ENCODE data around the gene TRDN.

TRDN gene

GRCh38 chr6:123169774-123170095 is 467.0 kb downstream of the TRDN start:
- no peak for ATAC-seq (ENCODE audit: insufficient read depth, low read depth)
- Histone ChIP-seq H3K36me3 (ENCODE audit: insufficient read depth, low read length) (no peaks in the 10 kb centered on the region), H3K27me3 (ENCODE audit: insufficient read depth, low read length, poor library complexity) (no peaks in the 10 kb centered on the region), H3K79me2 (ENCODE audit: insufficient read depth, low read length) (no peaks in the 10 kb centered on the region), H4K20me1 (ENCODE audit: insufficient read depth, low read length) (no peaks in the 10 kb centered on the region), H3K9ac (ENCODE audit: low read depth, low read length) (no peak overlapping the region), H2AFZ (ENCODE audit: low read depth, low read length) (no peak overlapping the region), H3K9me3 (ENCODE audit: insufficient read depth, low read length, severe bottlenecking) (no peaks in the 10 kb centered on the region), H3K4me3 (ENCODE audit: low read depth in 1 of 2, low read length in 2 of 2) (no peak overlapping the region), H3K4me1 (ENCODE audit: insufficient read depth, low read length) (no peaks in the 10 kb centered on the region), H3K4me2 (ENCODE audit: insufficient read depth, low read length) (no peak overlapping the region), H3K27ac (ENCODE audit: low read length) (no peak overlapping the region)
- TF ChIP-seq EZH2 (IDR thresholded peaks at IDR 0.05; ENCODE audit: borderline replicate concordance, low read depth, low read length, severe bottlenecking), result no peak
- TF ChIP-seq CTCF (IDR thresholded peaks at IDR 0.05; ENCODE audit: borderline replicate concordance, extremely low read depth, low read length, poor library complexity, severe bottlenecking), result no peak
- DNase-seq, result no peak

GRCh38 chr6:123168892-123169773 is 467.6 kb downstream of the TRDN start:
- TF ChIP-seq CTCF (IDR thresholded peaks at IDR 0.05; ENCODE audit: borderline replicate concordance, extremely low read depth, low read length, poor library complexity, severe bottlenecking), result no peak
- no peak for TF ChIP-seq EZH2 (IDR thresholded peaks at IDR 0.05; ENCODE audit: borderline replicate concordance, low read depth, low read length, severe bottlenecking)
- no peaks in the 10 kb centered on the region for H3K36me3 ChIP-seq (ENCODE audit: insufficient read depth, low read length)
- H3K4me1 ChIP-seq (ENCODE audit: insufficient read depth, low read length), result no peaks in the 10 kb centered on the region
- H3K4me2 ChIP-seq (ENCODE audit: insufficient read depth, low read length), result no peak overlapping the region
- H3K27me3 ChIP-seq (ENCODE audit: insufficient read depth, low read length, poor library complexity), result no peaks in the 10 kb centered on the region
- ATAC-seq (ENCODE audit: insufficient read depth, low read depth) (no peak), DNase-seq (no peak)
- H3K27ac ChIP-seq (ENCODE audit: low read length), result no peak overlapping the region
- no peak overlapping the region for H2AFZ ChIP-seq (ENCODE audit: low read depth, low read length)
- H3K9ac ChIP-seq (ENCODE audit: low read depth, low read length), result no peak overlapping the region
- H4K20me1 ChIP-seq (ENCODE audit: insufficient read depth, low read length), result no peaks in the 10 kb centered on the region
- no peak overlapping the region for H3K4me3 ChIP-seq (ENCODE audit: low read depth in 1 of 2, low read length in 2 of 2)
- no peaks in the 10 kb centered on the region for H3K9me3 ChIP-seq (ENCODE audit: insufficient read depth, low read length, severe bottlenecking)
- no peaks in the 10 kb centered on the region for H3K79me2 ChIP-seq (ENCODE audit: insufficient read depth, low read length)

- TF ChIP-seq CTCF (IDR thresholded peaks at IDR 0.05; ENCODE audit: borderline replicate concordance, extremely low read depth, low read length, poor library complexity, severe bottlenecking) (no peak), EZH2 (IDR thresholded peaks at IDR 0.05; ENCODE audit: borderline replicate concordance, low read depth, low read length, severe bottlenecking) (no peak)
These were observed 468.3 kb downstream of the TRDN start for GRCh38 chr6:123168466-123168865.

More at GRCh38 chr6:123168466-123168865, 468.3 kb downstream of the TRDN start:
- H3K27me3 ChIP-seq (ENCODE audit: insufficient read depth, low read length, poor library complexity), result no peaks in the 10 kb centered on the region
- H3K4me2 ChIP-seq (ENCODE audit: insufficient read depth, low read length), result no peak overlapping the region
- ATAC-seq (ENCODE audit: insufficient read depth, low read depth) (no peak), DNase-seq (no peak)
- H3K79me2 ChIP-seq (ENCODE audit: insufficient read depth, low read length), result no peaks in the 10 kb centered on the region
- no peak overlapping the region for H2AFZ ChIP-seq (ENCODE audit: low read depth, low read length)
- no peaks in the 10 kb centered on the region for H3K9me3 ChIP-seq (ENCODE audit: insufficient read depth, low read length, severe bottlenecking)
- no peaks in the 10 kb centered on the region for H4K20me1 ChIP-seq (ENCODE audit: insufficient read depth, low read length)
- no peak overlapping the region for H3K9ac ChIP-seq (ENCODE audit: low read depth, low read length)
- no peaks in the 10 kb centered on the region for H3K36me3 ChIP-seq (ENCODE audit: insufficient read depth, low read length)
- no peaks in the 10 kb centered on the region for H3K4me1 ChIP-seq (ENCODE audit: insufficient read depth, low read length)
- no peak overlapping the region for H3K4me3 ChIP-seq (ENCODE audit: low read depth in 1 of 2, low read length in 2 of 2)
- no peak overlapping the region for H3K27ac ChIP-seq (ENCODE audit: low read length)
